Liver (tissue), 9 donors: Measurements from ENCODE around the gene ATP2C1. TPM values are rescaled to one million over a fixed set of nuclear protein-coding genes. Genes with fewer than 3 reads are reported as not detected.

Experiments used
- DNase-seq: peaks from one replicate; pipeline ENCODE4 v3.0.0-alpha.2; 2017; ENCODE audit warnings: low spot score
- H3K27ac ChIP-seq, 2 donors: one replicate each; pipeline ENCODE4 v1.7.0; 2013; ENCODE audit warnings: inconsistent platforms in 2 of 2, low read length in 2 of 2, control low read depth in 1 of 2, low read depth in 1 of 2, mild to moderate bottlenecking in 1 of 2
- H3K27me3 ChIP-seq, 4 donors: one replicate each; pipeline versions ENCODE4 v1.6.1 to v1.7.0; 2013; ENCODE audit warnings: low read length in 3 of 4, inconsistent platforms in 1 of 4, mild to moderate bottlenecking in 1 of 4, moderate library complexity in 1 of 4; ENCODE audit not compliant: control insufficient read depth in 4 of 4, insufficient read depth in 4 of 4
- H3K36me3 ChIP-seq, 4 donors: one replicate each; pipeline versions ENCODE4 v1.6.1 to v1.7.0; 2013; ENCODE audit warnings: low read length in 3 of 4, mild to moderate bottlenecking in 3 of 4, low read depth in 1 of 4, moderate library complexity in 1 of 4; ENCODE audit not compliant: control insufficient read depth in 4 of 4, insufficient read depth in 3 of 4
- H3K4me1 ChIP-seq, 4 donors: one replicate each; pipeline versions ENCODE4 v1.6.1 to v1.7.0; 2013; ENCODE audit warnings: low read length in 3 of 4, mild to moderate bottlenecking in 3 of 4, moderate library complexity in 1 of 4; ENCODE audit not compliant: control insufficient read depth in 4 of 4, insufficient read depth in 4 of 4
- H3K4me3 ChIP-seq, 3 donors: one replicate each; pipeline versions ENCODE4 v1.6.1 to v1.7.0; 2013; ENCODE audit warnings: low read length in 3 of 3, control low read depth in 1 of 3, low read depth in 1 of 3, mild to moderate bottlenecking in 1 of 3
- H3K9ac ChIP-seq, 2 donors: one replicate each; pipeline ENCODE4 v1.7.0; 2013; ENCODE audit warnings: low read length in 2 of 2, mild to moderate bottlenecking in 2 of 2, moderate library complexity in 2 of 2, control low read depth in 1 of 2, low read depth in 1 of 2
- H3K9me3 ChIP-seq, 4 donors: one replicate each; pipeline versions ENCODE4 v1.6.1 to v1.7.0; 2013; ENCODE audit warnings: low read length in 3 of 4; ENCODE audit not compliant: control insufficient read depth in 4 of 4
- ATF3 ChIP-seq: IDR thresholded peaks from 2 replicates; pipeline ENCODE4 v1.6.1; 2016; ENCODE audit warnings: antibody characterized with exemption
- FOXA2 ChIP-seq: IDR thresholded peaks from 2 replicates; pipeline ENCODE4 v1.6.1; 2016; ENCODE audit warnings: antibody characterized with exemption
- GABPA ChIP-seq, 2 donors: IDR thresholded peaks in 1 of 2; conservative IDR thresholded peaks in 1 of 2; 2 replicates each; pipeline ENCODE4 v1.6.1; 2016; ENCODE audit warnings: antibody characterized with exemption in 2 of 2, mild to moderate bottlenecking in 1 of 2, moderate library complexity in 1 of 2
- HNF4A ChIP-seq, 2 donors: conservative IDR thresholded peaks; 2 replicates each; pipeline ENCODE4 v1.6.1; 2016; ENCODE audit warnings: antibody characterized with exemption in 2 of 2, mild to moderate bottlenecking in 2 of 2
- HNF4G ChIP-seq: IDR thresholded peaks from 2 replicates; pipeline ENCODE4 v1.6.1; 2016; ENCODE audit warnings: antibody characterized with exemption
- MAX ChIP-seq: IDR thresholded peaks from 2 replicates; pipeline ENCODE4 v1.6.1; 2016; ENCODE audit warnings: antibody characterized with exemption
- NR2F2 ChIP-seq: IDR thresholded peaks from 2 replicates; pipeline ENCODE4 v1.6.1; 2016; ENCODE audit warnings: antibody characterized with exemption
- RXRA ChIP-seq, 2 donors: IDR thresholded peaks; 2 replicates each; pipeline ENCODE4 v1.6.1; 2017 to 2018; ENCODE audit warnings: antibody characterized with exemption in 2 of 2, mild to moderate bottlenecking in 1 of 2
- TAF1 ChIP-seq: conservative IDR thresholded peaks from 2 replicates; pipeline ENCODE4 v1.6.1; 2016; ENCODE audit warnings: antibody characterized with exemption, mild to moderate bottlenecking
- YY1 ChIP-seq: IDR thresholded peaks from 2 replicates; pipeline ENCODE4 v1.6.1; 2016; ENCODE audit warnings: antibody characterized with exemption, mild to moderate bottlenecking
- ZBTB33 ChIP-seq: IDR thresholded peaks from 2 replicates; pipeline ENCODE4 v1.6.1; 2016; ENCODE audit warnings: antibody characterized with exemption
- WGBS: extraction: QIAGEN DNeasy Blood & Tissue Kit; methylation state at CpG from one replicate; pipeline ENCODE4 v1.1.7; 2013; 5-methylcytosine and 5-hydroxymethylcytosine counted together
- polyA plus RNA-seq, 2 donors: library from polyadenylated mRNA; stranded (reverse) in 1 of 2; unstranded in 1 of 2; fragments of 200-250 nt in 1 of 2; fragments of >200 nt in 1 of 2; fragmentation: Nextera tagmentation in 1 of 2; extraction: Ambion mirVana in 1 of 2; gene quantifications; one replicate each; pipeline versions ENCODE4 v1.2.1 to v1.2.3, GENCODE V29; 2013 to 2015
- total RNA-seq, 2 donors: library from RNA; depleted of rRNA; stranded (reverse); fragments of >200 nt; gene quantifications; one replicate each; pipeline ENCODE4 v1.2.3, GENCODE V29; 2014
- TF ChIP-seq, protein P1 (sequence below): fragments of 150-350 bp; IDR thresholded peaks from 2 replicates; pipeline ENCODE4 v1.5.1; 2017; ENCODE audit warnings: improper control_type of control experiment, low read depth, low read length; ENCODE audit not compliant: missing input control
- donor health status: healthy.
- donor health status: healthy.
- donor health status: healthy.
- donor health status: healthy.
- donor health status: healthy.

Gene ATP2C1
- total and polyA plus RNA-seq, 4 donors, result 10.5 to 45.1 (median 25.2) TPM

DNA sequence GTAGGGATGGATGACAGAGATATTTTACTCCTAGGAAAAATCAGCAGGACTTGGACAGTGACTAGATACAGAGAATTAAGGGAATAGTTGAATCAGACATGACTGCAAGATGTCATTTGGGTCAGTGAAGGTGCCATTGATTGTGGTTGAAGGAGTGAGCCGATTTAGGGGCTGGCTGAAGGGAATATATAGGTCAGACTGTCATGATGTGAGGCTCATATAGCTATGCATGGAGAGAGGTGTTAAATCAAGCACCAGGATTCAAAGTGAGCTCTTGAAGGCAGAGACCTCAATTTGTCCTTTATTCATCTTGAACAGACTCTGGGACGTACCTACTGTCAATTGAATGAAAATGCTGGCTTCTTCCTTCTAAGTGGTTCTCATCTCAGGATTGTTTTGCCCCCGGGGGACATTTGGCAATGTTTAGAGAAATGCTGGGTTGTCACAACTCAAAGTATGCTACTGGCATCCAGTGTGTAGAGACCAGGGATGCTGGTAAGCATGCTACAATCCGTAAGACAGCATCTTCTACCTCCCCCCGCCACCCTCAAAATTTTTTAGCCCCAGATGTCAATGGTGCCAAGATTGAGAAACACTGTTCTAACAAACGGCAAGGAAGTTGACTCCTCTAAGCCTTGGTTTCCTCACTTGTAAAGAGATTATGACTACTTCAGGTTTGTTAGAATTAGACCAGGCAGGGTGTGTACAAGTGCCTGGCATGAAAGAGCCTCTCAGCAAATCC is 7.8 kb downstream of the ATP2C1 start:
- Histone ChIP-seq H3K4me1 (peaks cover 0 to 7% (median 2%) of the 10 kb centered on the region in 4 donors), H3K27ac (no peak overlapping the region), H3K27me3 (no peaks in the 10 kb centered on the region), H3K9ac (no peak overlapping the region), H3K4me3 (no peak overlapping the region), H3K9me3 (no peaks in the 10 kb centered on the region), H3K36me3 (no peaks in the 10 kb centered on the region)
- WGBS, result 79% methylated on average over 6 of the region's 6 CpGs
- DNase-seq, result no peak
- TF ChIP-seq, protein P1, sequence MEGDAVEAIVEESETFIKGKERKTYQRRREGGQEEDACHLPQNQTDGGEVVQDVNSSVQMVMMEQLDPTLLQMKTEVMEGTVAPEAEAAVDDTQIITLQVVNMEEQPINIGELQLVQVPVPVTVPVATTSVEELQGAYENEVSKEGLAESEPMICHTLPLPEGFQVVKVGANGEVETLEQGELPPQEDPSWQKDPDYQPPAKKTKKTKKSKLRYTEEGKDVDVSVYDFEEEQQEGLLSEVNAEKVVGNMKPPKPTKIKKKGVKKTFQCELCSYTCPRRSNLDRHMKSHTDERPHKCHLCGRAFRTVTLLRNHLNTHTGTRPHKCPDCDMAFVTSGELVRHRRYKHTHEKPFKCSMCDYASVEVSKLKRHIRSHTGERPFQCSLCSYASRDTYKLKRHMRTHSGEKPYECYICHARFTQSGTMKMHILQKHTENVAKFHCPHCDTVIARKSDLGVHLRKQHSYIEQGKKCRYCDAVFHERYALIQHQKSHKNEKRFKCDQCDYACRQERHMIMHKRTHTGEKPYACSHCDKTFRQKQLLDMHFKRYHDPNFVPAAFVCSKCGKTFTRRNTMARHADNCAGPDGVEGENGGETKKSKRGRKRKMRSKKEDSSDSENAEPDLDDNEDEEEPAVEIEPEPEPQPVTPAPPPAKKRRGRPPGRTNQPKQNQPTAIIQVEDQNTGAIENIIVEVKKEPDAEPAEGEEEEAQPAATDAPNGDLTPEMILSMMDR, result no peak
- no peak for TF ChIP-seq HNF4G
- TF ChIP-seq ZBTB33, result no peak
- no peak for TF ChIP-seq NR2F2

GRCh38 chr3:130903412-130903908 is 9.6 kb downstream of the ATP2C1 start:
- no peak for TF ChIP-seq RXRA (IDR thresholded peaks at IDR 0.05)
- TF ChIP-seq YY1, result no peak
- TF ChIP-seq MAX, result no peak
- TF ChIP-seq, protein P1, result no peak
- no peak overlapping the region for H3K27ac ChIP-seq
- 96% methylated on average over 1 of the region's 1 CpG for WGBS
- H3K9ac ChIP-seq, result no peak overlapping the region
- no peaks in the 10 kb centered on the region for H3K36me3 ChIP-seq
- H3K4me3 ChIP-seq, result no peak overlapping the region
- DNase-seq, result no peak
- peaks cover 0 to 7% (median 2%) of the 10 kb centered on the region in 4 donors for H3K4me1 ChIP-seq
- no peaks in the 10 kb centered on the region for H3K27me3 ChIP-seq
- H3K9me3 ChIP-seq, result no peaks in the 10 kb centered on the region

- Histone ChIP-seq H3K27me3 (no peaks in the 10 kb centered on the region), H3K36me3 (no peaks in the 10 kb centered on the region), H3K9me3 (no peaks in the 10 kb centered on the region), H3K27ac (no peak overlapping the region), H3K4me1 (peaks cover 0 to 7% (median 2%) of the 10 kb centered on the region in 4 donors), H3K9ac (no peak overlapping the region), H3K4me3 (no peak overlapping the region)
- WGBS, result 88% methylated on average over 1 of the region's 1 CpG
- no peak for DNase-seq
- TF ChIP-seq HNF4G, result no peak
- no peak for TF ChIP-seq RXRA (IDR thresholded peaks at IDR 0.05)
- TF ChIP-seq TAF1, result no peak
- no peak for TF ChIP-seq GABPA (IDR thresholded peaks at IDR 0.05 in 1 of 2, conservative IDR thresholded peaks at IDR 0.05 in 1 of 2)
- no peak for TF ChIP-seq FOXA2
- no peak for TF ChIP-seq YY1
- TF ChIP-seq, protein P1, result no peak
- no peak for TF ChIP-seq ATF3
- TF ChIP-seq HNF4A (conservative IDR thresholded peaks at IDR 0.05), result no peak
- no peak for TF ChIP-seq MAX
Measured at GRCh38 chr3:130904491-130904890, 10.6 kb downstream of the ATP2C1 start.
